Cardiac muscle cell (in vitro differentiated cells and primary cell): Measurements from ENCODE around the gene CADM1. TPM values are rescaled to one million over a fixed set of nuclear protein-coding genes. Genes with fewer than 3 reads are reported as not detected.

Experiments
- DNase-seq, 2 donors: peaks; one replicate each; pipeline versions ENCODE4 v3.0.0 to v3.0.0-alpha.2; 2010 to 2017; ENCODE audit warnings: low read depth in 1 of 2, low spot score in 1 of 2
- H3K27ac ChIP-seq: fragments of 200-600 bp; sonication (generic); 2 replicates; pipeline ENCODE4 v1.5.1; 2016
- H3K27me3 ChIP-seq: fragments of 200-600 bp; sonication (generic); 2 replicates; pipeline ENCODE4 v1.6.0; 2016; ENCODE audit warnings: control low read depth
- H3K36me3 ChIP-seq: fragments of 200-600 bp; sonication (generic); 2 replicates; pipeline ENCODE4 v1.5.1; 2016; ENCODE audit warnings: control low read depth
- H3K4me1 ChIP-seq: fragments of 200-600 bp; sonication (generic); 2 replicates; pipeline ENCODE4 v1.8.1; 2017; ENCODE audit warnings: low read depth, mild to moderate bottlenecking, mixed run types
- H3K4me3 ChIP-seq: fragments of 200-600 bp; sonication (generic); 2 replicates; pipeline ENCODE4 v1.5.1; 2016; ENCODE audit warnings: mild to moderate bottlenecking
- H3K9me3 ChIP-seq: fragments of 200-600 bp; sonication (generic); 2 replicates; pipeline ENCODE4 v1.5.1; 2017; ENCODE audit warnings: low read depth, mild to moderate bottlenecking, control low read depth
- polyA plus RNA-seq: library from polyadenylated mRNA; unstranded; fragments of >200 nt; fragmentation: Nextera tagmentation; extraction: Ambion mirVana; gene quantifications from 2 replicates; pipeline ENCODE4 v1.2.1, GENCODE V29; 2016
- total RNA-seq: library from RNA; depleted of rRNA; stranded (reverse); fragments of >200 nt; gene quantifications from 2 replicates; pipeline ENCODE4 v1.2.3, GENCODE V29; 2016
- TF ChIP-seq, protein P1 (sequence below): IDR thresholded peaks from 2 replicates; pipeline ENCODE4 v1.5.1; 2012; ENCODE audit warnings: low read depth, mild to moderate bottlenecking, low read length

The CADM1 gene
- total and polyA plus RNA-seq, 2 experiments from 2014 or later = 113 to 149 TPM

DNA sequence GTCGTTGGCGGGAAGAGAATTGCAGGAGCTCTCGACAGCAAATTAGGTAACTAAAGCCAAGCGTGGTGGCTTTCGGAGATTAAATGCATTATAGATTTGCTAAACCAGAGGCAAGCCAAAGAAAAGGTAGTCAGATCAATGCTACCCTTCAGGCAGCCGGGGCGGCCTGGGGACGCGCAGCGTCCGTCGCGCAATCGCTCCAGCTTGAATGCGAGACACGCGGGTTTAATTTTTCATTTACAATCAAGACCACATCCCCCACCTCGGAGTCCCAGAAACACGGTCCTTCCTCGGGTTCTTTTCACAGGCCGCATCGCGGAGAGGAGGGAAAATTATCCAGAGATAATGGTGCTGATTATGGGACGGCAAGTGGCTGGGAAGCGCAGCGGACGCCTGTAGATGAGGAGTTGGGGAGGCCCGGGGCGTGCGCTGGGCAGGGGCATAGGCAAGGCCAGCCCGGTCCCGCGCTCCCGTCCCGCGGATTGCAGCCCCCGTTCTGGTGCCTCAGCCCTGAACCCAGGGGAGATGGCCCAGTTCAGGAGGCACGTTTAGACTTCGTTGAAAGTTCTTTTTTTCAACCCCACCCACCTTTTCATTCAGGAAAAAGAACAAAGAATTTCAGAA, 350.4 kb downstream of the CADM1 start:
- H3K4me3 ChIP-seq = no peak overlapping the region
- H3K4me1 ChIP-seq = no peaks in the 10 kb centered on the region
- H3K27me3 ChIP-seq = no peaks in the 10 kb centered on the region
- DNase-seq = no peak
- TF ChIP-seq, protein P1, sequence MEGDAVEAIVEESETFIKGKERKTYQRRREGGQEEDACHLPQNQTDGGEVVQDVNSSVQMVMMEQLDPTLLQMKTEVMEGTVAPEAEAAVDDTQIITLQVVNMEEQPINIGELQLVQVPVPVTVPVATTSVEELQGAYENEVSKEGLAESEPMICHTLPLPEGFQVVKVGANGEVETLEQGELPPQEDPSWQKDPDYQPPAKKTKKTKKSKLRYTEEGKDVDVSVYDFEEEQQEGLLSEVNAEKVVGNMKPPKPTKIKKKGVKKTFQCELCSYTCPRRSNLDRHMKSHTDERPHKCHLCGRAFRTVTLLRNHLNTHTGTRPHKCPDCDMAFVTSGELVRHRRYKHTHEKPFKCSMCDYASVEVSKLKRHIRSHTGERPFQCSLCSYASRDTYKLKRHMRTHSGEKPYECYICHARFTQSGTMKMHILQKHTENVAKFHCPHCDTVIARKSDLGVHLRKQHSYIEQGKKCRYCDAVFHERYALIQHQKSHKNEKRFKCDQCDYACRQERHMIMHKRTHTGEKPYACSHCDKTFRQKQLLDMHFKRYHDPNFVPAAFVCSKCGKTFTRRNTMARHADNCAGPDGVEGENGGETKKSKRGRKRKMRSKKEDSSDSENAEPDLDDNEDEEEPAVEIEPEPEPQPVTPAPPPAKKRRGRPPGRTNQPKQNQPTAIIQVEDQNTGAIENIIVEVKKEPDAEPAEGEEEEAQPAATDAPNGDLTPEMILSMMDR = no peak
- no peaks in the 10 kb centered on the region for H3K36me3 ChIP-seq
- no peak overlapping the region for H3K27ac ChIP-seq
- no peaks in the 10 kb centered on the region for H3K9me3 ChIP-seq

DNA sequence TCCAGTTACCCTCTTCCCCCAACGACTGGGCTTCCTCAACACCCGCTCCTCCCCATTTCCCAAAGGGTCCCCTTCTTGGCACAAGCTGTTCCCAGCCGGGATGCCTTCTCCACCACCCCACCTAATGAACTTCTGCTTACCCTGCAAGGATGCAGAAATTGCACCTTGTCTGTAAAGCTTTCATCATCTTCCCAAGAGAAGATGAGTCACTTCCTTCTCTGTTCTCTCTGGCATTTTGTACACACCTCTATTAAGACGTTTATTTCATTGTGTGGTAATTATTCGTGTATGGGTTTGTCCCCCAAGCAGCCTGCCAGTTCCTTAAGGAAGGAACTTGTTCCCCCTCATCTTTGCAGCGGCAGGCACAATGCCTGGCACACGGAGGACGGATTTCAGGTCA, 351.1 kb downstream of the CADM1 start:
- TF ChIP-seq, protein P1 = no peak
- Histone ChIP-seq H3K27me3 (no peaks in the 10 kb centered on the region), H3K4me3 (no peak overlapping the region), H3K36me3 (no peaks in the 10 kb centered on the region), H3K4me1 (no peaks in the 10 kb centered on the region), H3K27ac (no peak overlapping the region), H3K9me3 (no peaks in the 10 kb centered on the region)
- DNase-seq = no peak

DNA sequence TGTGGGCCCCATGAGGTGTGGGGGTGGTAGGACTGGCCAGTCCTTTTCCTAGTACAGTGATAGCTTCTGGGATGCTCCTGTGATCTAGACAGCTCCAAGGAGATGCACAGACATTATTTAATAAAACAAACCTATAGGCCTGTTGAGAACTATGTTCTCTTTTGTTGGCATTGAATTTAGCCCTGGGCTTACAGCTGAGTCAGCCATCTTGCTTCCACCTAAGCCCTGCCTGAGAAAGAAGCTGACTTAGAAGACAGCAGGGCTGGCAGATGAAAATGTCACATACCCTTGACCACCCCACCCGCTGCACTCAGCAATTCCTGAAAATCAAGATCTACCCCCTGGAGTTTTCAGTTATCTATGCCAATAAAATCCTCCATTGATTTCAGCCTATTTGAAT, 353.2 kb downstream of the CADM1 start:
- H3K4me1 ChIP-seq = no peaks in the 10 kb centered on the region
- H3K9me3 ChIP-seq = no peaks in the 10 kb centered on the region
- H3K4me3 ChIP-seq = no peak overlapping the region
- no peaks in the 10 kb centered on the region for H3K36me3 ChIP-seq
- no peaks in the 10 kb centered on the region for H3K27me3 ChIP-seq
- no peak overlapping the region for H3K27ac ChIP-seq
- TF ChIP-seq, protein P1 = no peak
- DNase-seq = no peak

GRCh38 chr11:115148691-115149090, 355.5 kb downstream of the CADM1 start:
- Histone ChIP-seq H3K36me3 (no peaks in the 10 kb centered on the region), H3K9me3 (no peaks in the 10 kb centered on the region), H3K27me3 (no peaks in the 10 kb centered on the region), H3K27ac (no peak overlapping the region), H3K4me3 (no peak overlapping the region), H3K4me1 (no peaks in the 10 kb centered on the region)
- DNase-seq = no peak
- TF ChIP-seq, protein P1 = no peak

- Histone ChIP-seq H3K4me3 (no peak overlapping the region), H3K4me1 (no peaks in the 10 kb centered on the region), H3K9me3 (no peaks in the 10 kb centered on the region), H3K27me3 (no peaks in the 10 kb centered on the region), H3K36me3 (no peaks in the 10 kb centered on the region), H3K27ac (no peak overlapping the region)
- TF ChIP-seq, protein P1 = no peak
- DNase-seq = no peak
Observed at GRCh38 chr11:115148101-115148500, 356.1 kb downstream of the CADM1 start.
